ENCODE data around the gene MRPS34. TPM values are rescaled to one million over a fixed set of nuclear protein-coding genes. Genes with fewer than 3 reads are reported as not detected.

Gene MRPS34
- total and polyA plus RNA-seq, 4 donors, result 40.1 to 110 (median 100) TPM

- TF ChIP-seq, protein P1, sequence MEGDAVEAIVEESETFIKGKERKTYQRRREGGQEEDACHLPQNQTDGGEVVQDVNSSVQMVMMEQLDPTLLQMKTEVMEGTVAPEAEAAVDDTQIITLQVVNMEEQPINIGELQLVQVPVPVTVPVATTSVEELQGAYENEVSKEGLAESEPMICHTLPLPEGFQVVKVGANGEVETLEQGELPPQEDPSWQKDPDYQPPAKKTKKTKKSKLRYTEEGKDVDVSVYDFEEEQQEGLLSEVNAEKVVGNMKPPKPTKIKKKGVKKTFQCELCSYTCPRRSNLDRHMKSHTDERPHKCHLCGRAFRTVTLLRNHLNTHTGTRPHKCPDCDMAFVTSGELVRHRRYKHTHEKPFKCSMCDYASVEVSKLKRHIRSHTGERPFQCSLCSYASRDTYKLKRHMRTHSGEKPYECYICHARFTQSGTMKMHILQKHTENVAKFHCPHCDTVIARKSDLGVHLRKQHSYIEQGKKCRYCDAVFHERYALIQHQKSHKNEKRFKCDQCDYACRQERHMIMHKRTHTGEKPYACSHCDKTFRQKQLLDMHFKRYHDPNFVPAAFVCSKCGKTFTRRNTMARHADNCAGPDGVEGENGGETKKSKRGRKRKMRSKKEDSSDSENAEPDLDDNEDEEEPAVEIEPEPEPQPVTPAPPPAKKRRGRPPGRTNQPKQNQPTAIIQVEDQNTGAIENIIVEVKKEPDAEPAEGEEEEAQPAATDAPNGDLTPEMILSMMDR (IDR thresholded peaks at IDR 0.05; ENCODE audit: control extremely low read depth, extremely low read depth), result no peak
- no peak overlapping the region for H3K4me3 ChIP-seq
- no peak for ATAC-seq (ENCODE audit: insufficient read depth, low FRiP score)
- no peaks in the 10 kb centered on the region for H3K4me1 ChIP-seq (ENCODE audit: control insufficient read depth in 5 of 5, insufficient read depth in 5 of 5, low read length in 5 of 5)
- no peak for DNase-seq
- H3K27ac ChIP-seq (ENCODE audit: low read depth in 1 of 2, low read length in 1 of 2), result no peak overlapping the region
- no peak overlapping the region for H3K9ac ChIP-seq (ENCODE audit: insufficient read depth in 1 of 2, low read length in 2 of 2)
- 96 to 97% methylated on average over 31 of the region's 31 CpGs for WGBS, 2 donors
- no peaks in the 10 kb centered on the region for H3K9me3 ChIP-seq (ENCODE audit: control insufficient read depth in 4 of 4, insufficient read depth in 3 of 4, low read length in 3 of 4)
- H3K27me3 ChIP-seq (ENCODE audit: control insufficient read depth in 3 of 3, insufficient read depth in 3 of 3, low read length in 2 of 3), result no peaks in the 10 kb centered on the region
- peaks cover 7 to 71% (median 21%) of the 10 kb centered on the region in 4 donors for H3K36me3 ChIP-seq (ENCODE audit: control insufficient read depth in 4 of 4, insufficient read depth in 4 of 4, low read length in 4 of 4)
Measured at GRCh38 chr16:1746693-1747195, 26.2 kb downstream of the MRPS34 start.

DNA sequence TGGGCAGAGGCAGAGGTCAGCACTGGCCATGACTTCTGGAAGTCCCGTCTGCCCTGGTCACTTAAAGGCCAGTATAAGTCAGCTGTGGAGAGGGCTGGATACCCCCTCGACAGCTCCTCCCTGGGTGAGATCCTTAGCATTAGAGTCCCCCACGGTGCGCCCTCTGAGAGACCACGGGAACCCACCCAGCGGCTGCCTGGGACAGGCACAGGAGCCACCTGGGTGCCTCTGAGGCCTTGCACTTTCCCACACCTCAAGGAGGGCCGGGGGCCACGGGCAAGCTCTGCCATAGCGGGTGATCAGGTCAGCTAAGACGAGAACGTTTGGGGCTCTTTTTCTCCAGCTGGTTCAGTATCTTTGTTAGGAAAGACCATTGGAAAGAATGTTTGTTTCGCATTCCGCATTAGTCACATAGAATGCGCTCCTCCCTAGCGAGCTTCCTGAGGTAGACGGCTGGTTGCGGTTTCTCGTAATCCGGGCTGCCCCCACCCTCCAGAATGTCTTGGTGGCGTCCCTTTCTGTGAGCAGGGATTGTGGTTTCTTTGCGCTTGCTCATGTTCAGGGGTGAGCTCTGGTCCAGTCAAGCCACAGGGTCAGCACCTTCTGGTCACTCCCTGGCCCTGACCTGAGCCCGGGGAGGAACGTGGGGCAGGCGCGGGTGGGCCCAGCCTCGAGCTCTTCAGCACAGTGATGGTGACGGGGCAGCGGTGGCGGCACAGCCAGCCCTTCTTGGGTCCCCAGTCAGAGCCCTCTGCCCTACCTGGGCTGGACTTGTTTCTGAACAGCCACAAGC is 26.8 kb downstream of the MRPS34 start:
- 95% methylated on average over 29 of the region's 29 CpGs for WGBS, 2 donors
- no peak for DNase-seq
- Histone ChIP-seq H3K9me3 (ENCODE audit: control insufficient read depth in 4 of 4, insufficient read depth in 3 of 4, low read length in 3 of 4) (no peaks in the 10 kb centered on the region), H3K27me3 (ENCODE audit: control insufficient read depth in 3 of 3, insufficient read depth in 3 of 3, low read length in 2 of 3) (no peaks in the 10 kb centered on the region), H3K9ac (ENCODE audit: insufficient read depth in 1 of 2, low read length in 2 of 2) (no peak overlapping the region), H3K36me3 (ENCODE audit: control insufficient read depth in 4 of 4, insufficient read depth in 4 of 4, low read length in 4 of 4) (peaks cover 7 to 71% (median 17%) of the 10 kb centered on the region in 4 donors), H3K4me3 (no peak overlapping the region), H3K4me1 (ENCODE audit: control insufficient read depth in 5 of 5, insufficient read depth in 5 of 5, low read length in 5 of 5) (no peaks in the 10 kb centered on the region), H3K27ac (ENCODE audit: low read depth in 1 of 2, low read length in 1 of 2) (no peak overlapping the region)
- TF ChIP-seq, protein P1 (IDR thresholded peaks at IDR 0.05; ENCODE audit: control extremely low read depth, extremely low read depth), result no peak
- no peak for ATAC-seq (ENCODE audit: insufficient read depth, low FRiP score)

DNA sequence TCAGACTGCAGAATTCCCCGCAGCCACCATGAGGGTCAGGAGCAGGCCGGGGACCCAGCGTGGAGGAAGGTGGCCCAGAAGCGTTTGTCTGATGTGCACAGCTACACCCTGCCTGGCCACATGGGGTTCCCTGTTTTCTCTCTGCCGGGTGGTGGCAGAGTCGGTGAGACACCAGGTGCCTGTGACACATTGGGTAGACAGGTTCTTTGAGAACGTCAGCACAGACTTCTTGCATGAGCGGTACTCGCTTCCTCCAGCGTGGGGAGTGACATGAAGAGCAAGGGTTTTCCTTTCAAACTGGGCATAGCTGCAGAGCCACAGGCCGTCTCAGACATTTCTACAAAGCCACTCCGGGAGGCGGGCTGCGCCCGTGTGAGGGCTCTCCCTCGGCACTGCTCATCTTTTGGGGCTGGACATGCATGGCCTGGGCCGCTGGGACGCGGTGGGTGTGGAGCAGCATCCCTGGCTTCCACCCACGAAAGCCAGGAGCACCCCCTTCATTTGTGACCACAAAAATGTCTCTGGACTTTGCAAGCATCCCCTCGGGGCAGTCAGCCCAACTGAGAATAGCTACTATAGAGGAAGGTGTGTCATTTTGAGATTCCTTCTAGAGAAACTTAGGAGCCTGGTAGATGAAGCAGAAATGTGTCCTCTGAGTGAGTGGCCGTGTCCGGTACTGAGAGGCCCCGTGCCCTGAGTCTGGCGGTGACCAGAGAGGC is 27.6 kb downstream of the MRPS34 start:
- DNase-seq, result no peak
- TF ChIP-seq, protein P1 (IDR thresholded peaks at IDR 0.05; ENCODE audit: control extremely low read depth, extremely low read depth), result no peak
- no peaks in the 10 kb centered on the region for H3K4me1 ChIP-seq (ENCODE audit: control insufficient read depth in 5 of 5, insufficient read depth in 5 of 5, low read length in 5 of 5)
- H3K27me3 ChIP-seq (ENCODE audit: control insufficient read depth in 3 of 3, insufficient read depth in 3 of 3, low read length in 2 of 3), result no peaks in the 10 kb centered on the region
- peaks cover 7 to 74% (median 18%) of the 10 kb centered on the region in 4 donors for H3K36me3 ChIP-seq (ENCODE audit: control insufficient read depth in 4 of 4, insufficient read depth in 4 of 4, low read length in 4 of 4)
- WGBS, 2 donors, result 92 to 94% methylated on average over 25 of the region's 25 CpGs
- ATAC-seq (ENCODE audit: insufficient read depth, low FRiP score), result no peak
- H3K27ac ChIP-seq (ENCODE audit: low read depth in 1 of 2, low read length in 1 of 2), result no peak overlapping the region
- H3K4me3 ChIP-seq, result no peak overlapping the region
- H3K9ac ChIP-seq (ENCODE audit: insufficient read depth in 1 of 2, low read length in 2 of 2), result no peak overlapping the region
- H3K9me3 ChIP-seq (ENCODE audit: control insufficient read depth in 4 of 4, insufficient read depth in 3 of 4, low read length in 3 of 4), result no peaks in the 10 kb centered on the region

Measured in lung (tissue), 12 donors.